GM21526 (cell line): ENCODE data around the gene TANGO6.

Source experiments
- ATAC-seq: cut with Tn5 transposase; IDR thresholded peaks from one replicate; pipeline ENCODE4 v1.9.1; 2021; ENCODE audit warnings: moderate library complexity; ENCODE audit not compliant: unreplicated experiment, low FRiP score

Gene TANGO6

DNA sequence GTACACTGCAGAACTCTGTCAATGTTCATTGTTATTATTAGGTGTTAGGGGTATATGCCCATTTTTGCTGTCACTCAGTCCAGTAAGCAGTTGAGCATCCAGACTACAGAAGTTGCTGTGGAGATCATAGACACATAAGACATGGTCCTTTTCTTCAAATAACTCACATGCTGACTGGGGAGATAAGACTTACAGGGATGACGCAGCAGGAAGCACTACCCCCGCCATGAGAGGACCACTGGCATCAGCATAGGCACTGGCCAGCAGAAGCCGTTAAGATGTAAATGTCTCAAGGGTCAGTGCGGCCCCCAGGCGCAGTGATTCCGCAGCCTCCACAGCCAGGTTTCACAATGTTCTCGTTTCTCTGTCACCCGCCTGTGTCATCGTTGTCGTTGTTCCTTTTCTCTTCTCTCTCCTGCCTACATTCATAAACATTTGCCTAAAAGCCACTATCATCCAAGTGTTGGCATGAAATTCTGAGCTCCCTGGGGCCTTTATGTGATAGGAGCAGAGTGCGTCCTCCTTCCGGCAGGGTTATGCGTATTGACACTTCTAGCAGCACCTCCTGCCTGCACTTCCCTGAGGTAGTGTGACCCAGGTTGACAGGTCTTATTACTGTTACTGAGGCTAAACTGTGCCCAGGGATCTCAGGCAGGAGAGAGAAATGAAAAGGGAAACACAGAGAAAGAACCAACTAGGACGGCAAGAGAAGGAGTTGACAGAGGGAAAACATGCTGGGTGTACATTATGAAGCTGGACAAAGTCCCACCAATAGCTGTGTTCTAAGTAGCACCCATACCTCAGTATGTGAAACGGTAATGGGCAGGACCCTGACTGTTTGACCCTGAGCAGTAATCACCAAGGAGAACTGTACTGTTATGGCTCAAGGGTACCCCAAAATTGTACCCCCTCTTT, 17.9 kb downstream of the TANGO6 start:
- ATAC-seq = no peak

DNA sequence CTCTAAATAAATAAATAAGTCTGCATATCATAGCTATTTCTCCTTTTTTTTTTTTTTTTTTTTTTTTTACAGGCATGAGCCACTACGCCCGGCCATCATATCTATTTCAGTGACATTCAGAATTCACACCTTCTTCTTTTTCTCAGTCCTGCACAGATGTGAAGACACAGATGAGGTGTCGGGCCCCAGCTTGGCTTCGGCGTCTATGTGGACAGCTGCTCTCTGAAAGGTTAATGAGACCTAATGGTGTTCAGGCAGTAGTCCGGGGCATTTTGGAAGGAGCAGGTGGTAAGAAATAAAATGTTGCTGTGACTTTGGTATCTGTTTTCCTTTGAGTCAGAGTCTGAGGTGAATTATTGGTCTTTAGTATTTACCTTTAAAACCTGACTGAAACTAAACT, 23.6 kb downstream of the TANGO6 start:
- no peak for ATAC-seq

DNA sequence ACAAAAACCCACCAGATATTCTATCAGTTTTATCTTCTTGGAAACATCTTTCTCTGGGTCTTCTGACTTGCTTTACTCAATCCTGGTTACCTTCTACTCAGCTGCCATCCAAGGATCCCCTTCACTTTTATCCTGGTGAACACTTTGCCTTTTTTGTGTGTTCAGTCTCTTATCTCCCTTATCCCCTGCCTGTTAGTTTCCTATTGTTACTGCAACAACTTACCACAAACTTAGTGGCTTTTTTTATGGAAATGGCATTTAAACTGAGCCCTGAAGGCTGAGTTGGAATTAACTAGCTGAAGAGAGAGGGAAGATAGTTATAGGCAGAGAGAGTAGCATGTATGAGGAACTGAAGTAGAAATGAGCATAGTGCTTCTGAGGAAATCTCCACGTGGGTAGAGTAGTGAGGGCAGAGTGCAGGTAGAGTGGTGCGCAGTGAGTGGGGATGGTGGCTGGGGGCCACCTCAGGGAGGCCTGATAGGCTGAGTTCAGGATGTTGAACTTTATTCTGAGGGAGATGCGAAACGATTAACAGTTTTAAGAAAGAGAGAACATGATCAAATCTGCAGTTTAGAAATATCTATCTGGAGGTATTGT, 26.3 kb downstream of the TANGO6 start:
- no peak for ATAC-seq

DNA sequence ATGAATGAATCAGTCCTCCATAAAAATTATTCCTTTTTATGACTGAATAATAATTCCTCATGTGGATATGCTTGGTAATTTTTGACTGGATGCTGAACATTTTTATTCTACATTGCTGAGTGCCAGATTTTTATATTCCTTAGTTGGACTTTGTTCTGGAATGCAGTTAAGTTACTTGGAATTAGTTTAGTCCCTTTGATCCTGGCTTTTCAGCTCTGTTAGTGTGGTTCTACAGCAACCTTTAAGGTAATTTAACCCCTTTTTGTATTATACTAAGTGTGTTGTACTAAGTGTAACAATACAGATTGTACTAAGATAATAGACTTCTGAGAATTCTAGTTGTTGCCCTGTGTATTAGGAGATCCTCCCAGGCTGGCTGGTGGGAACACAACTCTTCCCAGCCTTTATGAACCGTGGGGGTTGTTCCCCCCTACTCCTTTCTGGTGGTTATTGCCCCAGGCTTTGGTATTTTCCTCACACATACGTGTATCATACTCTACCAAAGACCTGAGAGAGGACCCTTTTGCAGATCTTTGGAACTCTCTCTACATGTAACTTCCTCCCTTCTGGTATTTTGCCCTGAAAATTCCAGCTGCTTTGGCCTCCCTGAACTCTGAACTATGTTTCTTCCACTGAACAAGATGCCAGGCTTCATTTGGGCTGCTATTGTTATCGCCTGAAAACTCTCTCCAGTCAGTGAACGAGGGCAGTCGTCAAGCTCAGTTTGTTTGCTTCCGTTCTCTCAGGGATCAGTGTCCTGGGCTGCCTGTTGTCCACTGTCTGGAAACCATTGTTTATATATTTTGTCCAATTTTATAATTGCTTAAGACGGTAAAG, 30.5 kb downstream of the TANGO6 start:
- no peak for ATAC-seq

DNA sequence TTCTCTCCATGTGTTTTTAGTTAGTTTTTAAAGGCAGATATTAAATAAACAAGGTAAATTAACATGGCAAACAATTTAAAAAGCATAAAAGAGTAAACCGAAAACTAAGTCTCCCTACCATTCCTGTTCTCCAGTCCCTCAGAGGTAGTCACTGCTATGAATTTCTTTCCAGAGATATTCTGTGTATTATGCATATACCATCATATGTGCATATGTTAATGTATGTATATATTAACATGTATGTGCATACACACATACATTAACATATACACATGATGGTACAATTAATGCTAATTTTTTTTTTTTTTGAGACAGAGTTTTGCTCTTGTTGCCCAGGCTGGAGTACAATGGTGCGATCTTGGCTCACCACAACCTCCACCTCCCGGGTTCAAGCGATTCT, 32.5 kb downstream of the TANGO6 start:
- ATAC-seq = no peak

DNA sequence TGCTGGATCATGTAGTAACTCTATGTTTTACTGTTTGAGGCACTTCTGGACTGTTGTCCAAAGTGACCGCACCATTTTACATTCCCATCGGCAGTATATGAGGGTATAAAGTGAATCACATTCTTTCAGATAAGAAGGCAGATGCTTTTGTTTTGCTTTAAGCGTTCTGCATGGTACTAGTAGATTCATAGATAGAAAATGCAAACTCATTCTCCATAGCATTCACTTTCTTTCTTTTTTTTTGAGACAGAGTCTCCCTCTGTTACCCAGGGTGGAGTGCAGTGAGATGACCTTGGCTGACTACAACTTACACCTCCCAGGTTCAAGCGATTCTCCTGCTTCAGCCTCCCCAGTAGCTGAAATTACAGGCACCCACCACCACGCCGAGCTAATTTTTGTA, 40.4 kb downstream of the TANGO6 start:
- no peak for ATAC-seq

DNA sequence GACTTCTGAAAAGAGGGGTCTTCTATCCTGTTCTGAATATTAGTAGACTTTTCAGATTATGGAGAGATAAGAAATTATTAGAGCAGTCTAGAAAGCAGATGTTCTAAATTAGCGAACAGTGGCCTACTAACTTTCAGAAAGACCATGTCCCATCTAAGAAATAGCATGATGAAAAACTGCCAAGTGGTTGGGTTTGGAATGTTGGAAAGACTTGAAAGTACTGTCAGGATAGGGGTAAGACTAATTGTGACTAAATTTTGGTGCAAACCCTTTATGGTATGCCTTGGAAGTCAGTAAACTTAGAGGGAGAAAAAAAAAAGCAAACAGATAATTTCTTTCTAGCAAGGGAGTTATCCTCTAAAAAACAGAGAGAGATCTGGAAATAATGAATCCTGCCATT, 41.1 kb downstream of the TANGO6 start:
- ATAC-seq = no peak

DNA sequence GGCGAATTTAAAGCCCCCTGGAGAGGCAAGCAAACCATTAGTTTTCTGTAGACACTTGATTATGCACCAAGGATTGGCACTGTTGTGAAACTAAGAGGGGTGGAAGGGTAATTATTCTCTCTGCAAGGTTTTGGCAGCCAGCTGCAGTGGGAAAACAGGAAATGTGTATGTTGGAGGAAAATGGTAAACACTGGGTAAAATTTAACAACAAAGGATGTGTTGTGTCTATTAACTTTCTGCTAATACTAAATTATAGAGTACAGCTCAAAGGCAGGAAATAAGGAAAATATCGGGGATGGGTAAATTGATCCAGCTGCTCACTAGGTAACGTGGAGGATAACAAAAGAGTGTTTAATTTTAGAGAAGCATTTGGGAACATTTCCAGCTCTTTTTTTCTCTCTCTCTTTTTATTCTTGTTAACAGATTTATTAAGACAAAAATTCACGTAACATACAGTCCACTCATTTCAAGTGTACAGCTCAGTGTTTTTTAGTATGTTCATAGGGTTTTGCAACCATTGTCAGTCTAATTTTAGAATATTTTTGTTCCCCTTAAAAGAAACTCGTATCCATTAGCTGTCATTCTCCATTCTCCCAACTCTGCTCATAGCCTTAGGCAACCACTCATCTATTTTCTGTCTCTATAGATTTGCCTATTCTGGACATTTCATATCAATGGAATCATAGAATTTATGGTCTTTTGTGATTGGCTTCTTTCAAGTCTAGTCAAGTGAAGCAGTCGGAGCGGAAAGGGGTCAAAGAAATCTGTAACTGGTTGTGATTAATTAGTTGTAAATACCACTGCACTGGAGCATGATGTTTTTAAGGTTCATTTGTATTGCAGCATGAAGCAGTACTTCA, 41.8 kb downstream of the TANGO6 start:
- no peak for ATAC-seq

DNA sequence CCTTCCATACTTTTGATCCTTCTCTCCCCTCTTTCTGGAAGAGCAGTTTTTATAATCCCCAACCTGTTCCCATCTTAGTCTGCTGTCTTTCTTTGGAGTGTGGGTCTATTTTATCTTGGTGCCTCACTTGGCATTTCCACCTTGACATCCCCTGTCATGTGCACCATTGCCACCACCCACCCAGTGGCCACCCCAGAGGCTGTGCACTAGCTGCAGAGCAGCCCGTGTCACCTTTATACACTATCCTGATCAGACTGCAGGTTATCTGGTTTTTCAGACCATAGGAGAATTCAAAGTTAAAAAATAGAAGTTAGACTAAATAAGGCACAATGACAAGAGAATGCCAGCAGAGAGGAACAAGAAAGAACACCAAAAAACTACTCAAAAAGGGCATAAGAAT, 43.8 kb downstream of the TANGO6 start:
- no peak for ATAC-seq

DNA sequence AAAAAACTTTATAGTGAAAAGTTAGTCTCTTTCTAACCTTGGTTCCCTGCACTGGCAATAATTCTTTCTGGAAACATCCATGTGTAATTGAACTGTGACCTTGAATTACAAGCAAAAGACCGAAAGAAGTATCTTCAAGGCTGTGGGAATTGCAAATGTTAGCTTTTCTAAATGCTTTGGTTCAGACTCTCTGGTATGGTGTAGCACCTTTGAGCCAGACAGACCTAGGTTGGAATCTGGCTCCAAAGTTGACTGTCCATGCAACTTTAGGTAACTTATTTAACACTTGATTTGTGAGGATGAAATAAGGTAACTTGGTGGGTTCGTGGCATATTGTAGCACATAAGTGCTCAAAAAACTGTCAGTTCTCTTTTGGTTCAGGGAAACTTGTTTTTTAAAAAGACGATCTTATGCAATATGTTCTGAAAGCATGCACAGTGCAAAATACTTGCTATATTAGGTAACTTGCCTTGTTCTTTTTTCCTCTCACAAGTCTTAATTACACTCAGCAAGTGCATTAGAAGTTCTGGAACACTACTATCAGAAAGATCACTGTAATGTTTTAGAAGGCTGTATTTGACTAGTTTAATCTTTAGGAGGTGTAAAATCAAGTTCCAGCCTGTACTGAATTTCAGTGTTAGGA, 46.3 kb downstream of the TANGO6 start:
- no peak for ATAC-seq

DNA sequence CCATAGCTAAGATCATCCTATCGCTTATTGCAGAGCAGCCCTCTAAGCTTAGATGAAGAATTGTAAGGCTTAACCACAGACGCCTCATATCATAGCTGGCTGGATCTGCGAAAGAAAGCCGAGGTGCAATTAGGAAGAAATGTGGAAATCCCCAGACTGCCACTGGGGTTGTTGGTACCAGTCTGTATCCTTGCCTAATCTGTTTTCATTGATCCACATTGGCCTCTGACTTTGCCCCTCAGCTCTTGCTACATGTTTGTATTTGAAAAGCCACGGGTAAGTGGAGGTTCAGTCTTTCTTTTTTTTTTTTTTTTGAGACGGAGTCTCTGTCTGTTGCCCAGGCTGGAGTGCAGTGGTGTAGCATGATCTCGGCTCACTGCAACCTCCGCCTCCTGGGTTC, 48.9 kb downstream of the TANGO6 start:
- ATAC-seq = no peak

DNA sequence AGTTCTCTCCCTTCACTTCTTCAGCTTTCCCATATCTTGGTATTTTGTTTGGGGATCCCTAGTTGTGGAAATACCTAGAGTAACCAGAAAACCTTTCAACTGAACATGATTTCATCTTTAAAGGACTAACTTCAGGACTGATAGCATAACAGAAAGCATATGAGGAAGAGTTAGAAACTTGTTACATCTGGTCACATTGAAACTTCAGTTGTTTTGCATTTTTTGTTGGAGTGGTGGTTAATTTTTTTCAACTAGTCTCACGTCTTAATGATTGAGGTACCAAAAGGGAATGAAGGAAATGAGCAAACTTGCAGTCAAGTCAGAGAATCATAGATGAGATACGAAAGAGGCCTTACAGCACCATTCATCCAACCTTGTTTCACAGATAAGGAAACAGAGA, 49.6 kb downstream of the TANGO6 start:
- ATAC-seq = no peak

DNA sequence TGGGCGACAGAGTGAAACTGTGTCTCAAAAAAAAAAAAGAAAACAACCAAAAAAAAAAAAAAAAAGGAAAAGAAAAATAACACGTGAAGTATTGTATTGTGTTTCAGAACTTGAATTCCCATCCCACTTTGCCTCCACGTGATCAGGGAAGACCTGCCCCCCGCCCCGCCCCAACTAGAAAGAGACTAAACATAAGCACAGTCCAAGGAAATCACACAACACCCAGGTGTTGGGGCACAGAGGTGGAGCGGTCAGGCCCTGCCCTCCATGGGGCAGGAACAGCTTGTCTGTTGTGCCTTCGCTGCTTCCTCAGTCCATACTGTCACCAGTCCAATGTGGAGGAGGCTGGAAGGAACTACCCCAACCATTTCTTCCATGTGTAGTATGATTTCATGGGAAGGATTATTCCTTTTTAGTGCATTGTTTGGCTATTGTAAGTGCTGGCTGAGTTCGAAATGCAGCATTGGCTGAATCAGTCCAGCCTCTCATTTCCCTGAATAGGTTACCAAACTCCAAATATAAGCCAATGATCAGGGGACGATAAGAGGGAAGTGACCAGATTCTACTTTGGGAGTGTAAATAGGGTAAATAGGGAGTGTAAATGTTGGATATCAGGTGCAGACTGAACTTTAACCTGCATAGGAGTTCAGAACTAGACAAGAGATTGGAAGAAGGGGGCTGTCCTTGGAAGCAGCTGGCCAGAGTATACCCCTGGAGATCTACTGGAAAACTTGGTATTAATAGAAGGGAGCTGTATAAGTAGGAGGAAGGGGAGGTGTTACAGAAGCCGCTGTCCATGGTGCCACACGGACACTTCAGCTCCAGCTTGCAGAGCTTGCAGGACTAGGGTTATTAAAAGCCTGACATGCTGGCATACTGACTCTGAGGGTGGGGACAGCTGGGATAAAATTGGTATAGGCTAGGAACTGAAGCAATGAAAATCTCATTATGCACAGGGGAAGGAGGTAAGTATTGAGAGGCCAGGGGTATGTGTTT, 50.7 kb downstream of the TANGO6 start:
- no peak for ATAC-seq

DNA sequence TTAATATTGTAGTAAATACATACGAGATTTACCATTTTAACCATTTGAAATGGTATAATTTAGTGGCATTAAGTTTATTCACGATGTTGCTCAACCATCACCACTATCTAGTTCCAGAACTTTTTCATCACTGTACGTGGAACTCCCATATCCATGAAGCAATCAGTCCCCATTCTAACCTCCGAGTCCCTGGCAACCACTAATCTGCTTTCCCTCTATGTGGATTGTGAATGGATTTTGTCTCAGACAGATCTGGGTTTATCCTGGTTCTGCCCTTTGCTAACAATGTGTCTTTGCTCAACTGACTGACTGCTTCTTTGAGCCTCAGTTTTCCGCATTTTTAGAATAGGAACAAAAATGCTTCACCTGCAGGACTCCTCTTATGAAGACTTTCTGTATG, 51.4 kb downstream of the TANGO6 start:
- no peak for ATAC-seq

DNA sequence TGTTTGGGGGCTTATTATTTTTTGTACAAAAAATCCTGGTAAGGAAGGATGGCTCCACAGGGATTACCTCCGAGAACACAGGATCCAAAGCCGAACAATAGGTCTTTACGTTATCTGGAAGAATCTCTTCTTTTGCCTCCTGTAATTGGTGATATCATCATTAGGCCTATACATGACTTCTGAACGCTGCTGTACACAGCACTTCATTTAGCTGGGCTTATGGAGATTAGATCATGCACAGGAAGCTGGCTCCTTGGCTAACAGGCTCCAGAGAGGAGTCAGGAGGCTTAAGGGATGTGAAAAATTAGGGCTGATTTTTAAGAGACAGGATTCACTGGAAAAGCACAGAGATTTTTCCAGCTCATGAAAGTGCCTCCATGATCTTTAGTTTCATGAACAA, 54.7 kb downstream of the TANGO6 start:
- no peak for ATAC-seq

DNA sequence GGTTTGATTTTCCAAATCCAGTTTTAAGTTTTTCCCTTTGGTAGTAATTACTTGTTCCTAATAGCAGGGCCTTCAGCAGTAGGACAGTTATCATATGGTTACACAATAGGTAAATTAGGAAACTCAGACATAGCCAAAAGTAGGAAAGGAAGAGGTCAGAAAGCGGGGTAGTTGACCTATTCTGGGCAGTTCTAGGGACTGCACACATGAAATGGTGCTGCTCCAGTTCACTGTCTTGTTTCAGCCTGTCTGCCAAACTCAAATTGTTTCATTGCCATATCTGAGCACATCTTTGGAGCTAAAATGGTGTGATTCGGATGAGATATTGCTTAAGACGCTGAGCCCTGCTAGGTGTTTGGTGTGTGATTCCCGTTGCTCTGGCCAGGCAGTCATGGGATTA, 56.7 kb downstream of the TANGO6 start:
- ATAC-seq = no peak

DNA sequence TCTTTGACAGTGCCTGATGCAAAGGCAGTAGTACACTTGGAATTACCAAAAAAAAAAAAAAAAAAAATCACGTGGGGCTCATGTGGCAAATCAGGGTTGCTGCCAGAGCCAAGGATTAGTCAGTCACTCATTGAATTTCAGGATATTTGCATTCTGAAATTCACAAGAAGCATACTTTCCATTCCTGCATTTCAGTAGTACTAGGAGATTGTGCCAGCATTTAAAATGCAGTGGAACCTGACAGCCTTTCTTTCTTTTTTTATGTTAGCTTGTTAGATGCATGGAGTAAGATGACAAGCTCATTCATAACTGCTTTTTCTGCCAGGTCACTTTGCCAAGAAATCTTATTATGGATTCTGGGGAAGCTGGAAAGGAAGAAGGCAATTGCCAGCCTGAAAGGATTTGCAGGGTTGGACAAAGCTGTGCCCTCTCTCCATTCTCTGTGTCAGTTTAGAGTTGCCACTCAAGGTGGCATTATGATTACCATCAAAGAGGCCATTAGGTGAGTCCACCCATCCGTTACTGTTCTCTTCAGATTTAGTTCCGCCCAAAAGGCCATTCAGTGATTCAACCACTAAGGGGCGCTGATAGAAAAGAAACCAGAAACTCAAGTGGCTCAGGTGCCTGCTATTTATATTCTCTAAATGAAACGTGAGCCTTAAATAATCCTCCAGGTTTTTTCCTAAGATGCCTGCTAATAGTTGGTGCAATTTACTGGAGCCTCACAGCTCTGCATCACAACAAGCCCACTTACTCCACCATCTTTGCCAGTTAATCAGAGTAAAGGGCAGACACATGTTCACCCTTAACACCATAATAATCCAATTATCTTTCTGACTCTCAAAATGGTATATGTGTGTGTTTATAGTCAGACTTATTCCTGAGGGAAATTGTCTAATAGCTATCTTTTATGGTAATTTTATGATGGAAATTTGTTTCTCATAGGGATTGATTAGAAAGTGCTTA, 59.0 kb downstream of the TANGO6 start:
- ATAC-seq = no peak

DNA sequence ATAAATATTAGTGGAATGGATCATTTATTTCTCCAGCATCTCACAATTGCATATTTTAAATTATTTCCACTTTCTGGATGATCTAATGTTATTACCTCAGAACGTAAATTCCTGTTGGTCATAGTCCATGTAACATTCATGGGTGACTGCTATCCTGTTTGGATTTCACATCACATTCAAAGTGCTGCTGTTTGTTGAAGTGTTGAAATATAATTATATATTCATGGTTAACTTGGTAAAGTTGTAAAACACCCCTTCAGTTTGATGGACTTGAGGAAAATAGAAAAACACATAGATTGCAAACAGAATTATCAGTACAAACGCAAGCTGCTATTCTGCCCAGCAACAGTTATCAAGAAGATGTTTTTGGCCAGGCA, 59.6 kb downstream of the TANGO6 start:
- no peak for ATAC-seq
